GM18861 (cell line): ENCODE measurements around the gene OR8I2.
"Not testable (repeated sequence)": the region's sequence is repeated elsewhere in the genome, so short reads cannot be mapped to it uniquely, and the experiment has no call there.

ENCODE experiments used
- ATAC-seq: cut with Tn5 transposase; IDR thresholded peaks from one replicate; pipeline ENCODE4 v1.9.1; 2021; ENCODE audit not compliant: unreplicated experiment

The OR8I2 gene

GRCh38 chr11:56093008-56093407, at the start of gene OR8I2:
Gene OR8I2, plus strand, starts transcription at chr11:56093308. Its CDS starts 0 bp downstream, at chr11:56093308.
- ATAC-seq = no peak

GRCh38 chr11:56045538-56045937, 47.6 kb upstream of the OR8I2 start:
- ATAC-seq = no peak

GRCh38 chr11:56048480-56048879, 44.6 kb upstream of the OR8I2 start:
- ATAC-seq = no peak

GRCh38 chr11:56049487-56049886, 43.6 kb upstream of the OR8I2 start:
- ATAC-seq = no peak

GRCh38 chr11:56056366-56056765, 36.7 kb upstream of the OR8I2 start:
- ATAC-seq = not testable (repeated sequence)

- not testable (repeated sequence) for ATAC-seq
Observed at GRCh38 chr11:56057661-56058237, 35.4 kb upstream of the OR8I2 start.

- not testable (repeated sequence) for ATAC-seq
Observed at GRCh38 chr11:56058260-56058780, 34.8 kb upstream of the OR8I2 start.

GRCh38 chr11:56066980-56067379, 26.1 kb upstream of the OR8I2 start:
- ATAC-seq = no peak

- ATAC-seq = no peak
Observed at GRCh38 chr11:56089697-56090096, 3.4 kb upstream of the OR8I2 start.

- no peak for ATAC-seq
Observed at GRCh38 chr11:56103210-56103737, 10.2 kb downstream of the OR8I2 start, which contains the start of gene OR8H2. Gene OR8H2, plus strand, starts transcription at chr11:56103687. Its CDS starts 1,356 bp downstream, at chr11:56105043.

- no peak for ATAC-seq
Observed at GRCh38 chr11:56122073-56122472, 29.0 kb downstream of the OR8I2 start, which contains the start of gene OR8H3. Gene OR8H3, plus strand, starts transcription at chr11:56122373. Its CDS starts 0 bp downstream, at chr11:56122373.

- no peak for ATAC-seq
Observed at GRCh38 chr11:56140151-56140661, 47.1 kb downstream of the OR8I2 start, which contains the start of gene OR8J3. Gene OR8J3, minus strand, starts transcription at chr11:56140201. Its CDS starts 2,483 bp downstream, at chr11:56137718.

- ATAC-seq = not testable (repeated sequence)
Observed at GRCh38 chr11:56143681-56144080, 50.6 kb downstream of the OR8I2 start.
